ENCODE measurements around the gene CFAP74. TPM values are rescaled to one million over a fixed set of nuclear protein-coding genes. Genes with fewer than 3 reads are reported as not detected.

The CFAP74 gene
- polyA plus RNA-seq, 3 donors, result 0.24 to 1.3 (median 0.53) TPM

DNA sequence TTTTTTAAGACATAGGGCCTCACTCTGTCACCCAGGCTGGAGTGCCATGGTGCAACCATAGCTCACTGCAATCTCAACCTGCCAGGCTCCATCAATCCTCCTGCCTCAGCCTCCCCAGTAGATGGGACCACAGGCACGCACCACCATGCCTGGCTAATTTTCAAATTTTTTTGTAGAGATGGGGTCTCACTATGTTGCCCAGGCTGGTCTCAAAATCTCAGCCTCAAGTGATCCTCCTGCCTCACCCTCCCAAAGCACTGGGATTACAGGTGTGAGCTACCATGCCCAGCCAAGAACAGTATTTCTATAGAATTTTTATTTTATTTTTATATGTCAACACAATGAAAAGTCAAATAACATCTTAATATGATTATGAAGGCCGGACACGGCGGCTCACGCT is 123.6 kb downstream of the CFAP74 start:
- no peak for DNase-seq

DNA sequence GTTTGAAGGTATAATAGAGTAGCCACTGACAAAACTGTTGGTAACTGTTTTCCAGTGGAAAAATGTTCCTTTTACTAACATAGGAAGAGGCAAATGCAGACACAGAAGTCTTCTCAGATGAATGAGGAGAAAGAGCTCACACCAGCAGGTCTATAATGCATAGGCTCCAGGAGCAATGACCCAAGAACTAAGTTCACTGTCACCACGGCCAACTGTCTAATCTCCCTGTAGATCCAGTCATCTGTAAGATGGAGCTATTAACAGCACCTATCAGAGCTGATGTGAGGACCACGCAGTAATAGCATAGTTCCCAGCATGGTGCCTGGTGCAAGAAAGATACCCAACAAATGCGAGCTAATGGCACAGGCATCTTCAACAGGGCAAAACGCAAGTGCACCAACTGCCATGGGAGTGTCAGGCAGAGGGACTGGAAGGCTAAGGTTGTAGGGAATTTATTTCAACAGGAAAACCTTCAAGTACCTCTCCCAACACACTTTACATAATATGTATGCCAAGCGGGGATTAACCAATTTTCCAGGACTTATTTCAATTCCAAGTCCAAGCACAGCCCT is 125.6 kb downstream of the CFAP74 start:
- DNase-seq, result no peak

DNA sequence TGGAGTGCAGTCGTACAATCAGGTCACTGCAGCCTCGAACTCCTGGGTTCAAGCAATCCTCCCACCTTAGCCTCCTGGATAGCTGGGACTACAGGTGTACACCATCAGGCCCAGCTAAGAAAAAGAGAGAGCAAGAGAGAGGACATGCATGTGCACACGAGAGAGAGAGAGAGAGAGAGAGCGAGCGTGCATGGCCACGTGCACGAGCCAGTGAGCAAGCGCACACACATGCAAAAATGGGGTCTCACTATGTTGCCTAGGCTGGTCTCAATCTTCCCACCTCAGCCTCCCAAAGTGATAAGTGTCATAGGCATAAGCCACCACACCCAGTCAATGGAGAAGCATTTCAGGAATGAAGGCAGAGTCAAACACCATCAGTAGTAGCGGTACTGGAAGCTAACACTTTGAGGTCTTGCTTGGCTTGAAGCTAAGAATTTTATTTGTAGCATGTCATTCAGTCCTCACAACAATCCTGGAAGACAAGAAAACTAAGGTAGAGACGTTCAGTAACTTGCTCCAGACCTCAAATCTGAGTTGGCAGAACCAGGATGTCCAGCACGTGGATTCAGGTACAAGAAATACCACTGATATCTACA is 127.2 kb downstream of the CFAP74 start:
- DNase-seq, result no peak

DNA sequence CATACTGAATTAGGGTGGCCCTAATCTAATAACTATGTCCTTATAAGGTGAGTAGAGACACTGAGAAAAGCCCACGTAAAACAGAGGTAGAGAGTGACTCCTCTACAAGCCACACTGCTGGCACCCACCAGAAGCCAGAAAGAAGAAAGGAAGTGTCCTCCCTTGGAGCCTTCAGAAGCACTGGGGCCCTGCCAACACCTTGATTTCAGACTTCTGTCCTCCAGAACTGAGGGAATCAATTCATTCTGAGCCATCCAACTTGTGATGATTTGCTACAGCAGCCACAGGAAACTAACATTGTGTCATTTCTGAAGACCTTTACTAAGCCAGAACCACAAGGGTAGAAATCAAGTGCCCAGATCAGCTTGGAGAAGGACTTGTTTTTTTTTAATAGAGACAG is 127.7 kb downstream of the CFAP74 start:
- no peak for DNase-seq

DNA sequence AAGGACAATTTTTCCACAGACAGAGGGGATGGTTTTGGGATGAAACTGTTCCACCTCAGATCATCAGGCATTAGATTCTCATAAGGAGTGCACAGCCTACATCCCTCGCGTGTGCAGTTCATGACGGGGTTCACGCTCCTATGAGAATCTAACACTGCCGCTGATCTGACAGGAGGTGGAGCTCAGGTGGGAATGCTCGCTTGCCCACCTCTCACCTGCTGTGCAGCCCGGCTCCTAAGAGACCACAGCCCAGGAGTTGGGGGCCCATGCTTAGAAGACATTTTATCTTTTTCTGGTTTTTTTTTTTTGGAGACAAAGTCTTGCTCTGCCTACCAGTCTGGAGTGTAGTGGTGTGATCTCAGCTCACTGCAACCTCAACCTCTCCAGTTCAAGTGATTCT is 128.7 kb downstream of the CFAP74 start:
- no peak for DNase-seq

DNA sequence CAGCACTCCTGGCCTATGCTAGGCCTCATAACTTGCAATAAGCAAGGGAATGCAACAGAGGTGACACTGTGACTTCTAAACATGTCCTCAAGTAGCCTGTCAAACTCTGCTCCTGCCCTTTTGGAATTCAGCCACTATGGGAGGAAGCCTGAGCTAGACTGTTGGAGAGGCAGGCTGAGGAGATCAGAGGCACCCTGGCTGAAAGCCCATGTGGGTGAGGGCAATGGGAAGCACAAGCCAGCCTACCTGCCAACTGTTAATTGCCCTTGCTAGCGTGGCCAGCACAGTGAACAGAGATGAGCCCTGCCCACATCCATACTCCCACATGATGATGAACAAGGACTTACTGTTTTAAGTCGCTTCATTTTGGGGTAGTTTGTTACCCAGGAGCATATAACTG is 130.4 kb downstream of the CFAP74 start:
- no peak for DNase-seq

DNA sequence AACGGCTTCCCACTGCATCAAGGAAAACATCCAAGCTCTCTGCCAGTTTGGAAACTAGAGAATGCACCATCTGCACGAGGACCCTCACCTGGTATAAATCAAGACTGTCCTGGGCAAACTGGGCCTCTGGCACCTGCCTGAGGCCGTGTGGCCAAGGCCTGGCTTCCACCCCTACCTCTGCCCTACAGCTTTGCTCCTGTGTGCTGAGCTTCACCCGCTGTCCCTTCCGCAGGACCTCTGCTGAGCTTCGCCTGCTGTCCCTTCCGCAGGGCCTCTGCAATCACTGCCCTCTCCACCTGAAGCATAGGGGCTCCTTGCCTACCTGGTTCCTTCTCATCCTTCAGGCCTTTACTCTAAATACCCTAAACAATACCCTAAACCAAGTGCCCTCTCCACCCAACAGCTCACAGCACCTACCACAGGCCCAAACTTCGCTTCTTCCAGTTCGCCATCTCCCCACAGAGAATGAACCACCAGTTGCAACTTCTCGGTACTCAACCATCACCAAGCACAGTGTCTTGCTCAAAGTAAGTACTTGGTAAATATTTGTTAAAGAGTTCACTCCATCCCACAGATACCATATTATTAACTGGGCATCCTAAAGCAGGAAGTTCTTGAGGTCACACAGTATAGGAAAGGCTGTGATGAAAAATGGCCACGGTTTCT is 131.1 kb downstream of the CFAP74 start:
- DNase-seq, result no peak

Other genes with a start within 250 kb of the CFAP74 start
- 10 to 100 TPM; 49.2 to 52.8 (median 49.6) TPM for gene NADK, start 225.3 kb downstream of the CFAP74 start, polyA plus RNA-seq (ENCODE audit: insufficient read length in 3 of 3)
- 100 to 1,000 TPM; 250 to 287 (median 267) TPM for gene GNB1, start 112.7 kb downstream of the CFAP74 start, polyA plus RNA-seq (ENCODE audit: insufficient read length in 3 of 3)
- gene CALML6, start 88.5 kb downstream of the CFAP74 start, polyA plus RNA-seq (ENCODE audit: insufficient read length in 3 of 3), result 1 to 10 TPM in 1 of 3 donors, under 1 TPM in 2; 0.56 to 1.1 (median 0.71) TPM
- gene TMEM52, start 84.5 kb downstream of the CFAP74 start, polyA plus RNA-seq (ENCODE audit: insufficient read length in 3 of 3), result 1 to 10 TPM; 1.5 to 2.2 (median 1.8) TPM
- gene GABRD, start 15.6 kb upstream of the CFAP74 start, polyA plus RNA-seq (ENCODE audit: insufficient read length in 3 of 3), result 1 to 10 TPM; 1.1 to 2.1 (median 1.4) TPM
- gene PRKCZ, start 46.6 kb upstream of the CFAP74 start, polyA plus RNA-seq (ENCODE audit: insufficient read length in 3 of 3), result 10 to 100 TPM; 33.2 to 37.7 (median 34.5) TPM
- 10 to 100 TPM; 41.5 to 63.2 (median 58.1) TPM for gene FAAP20, start 191.0 kb upstream of the CFAP74 start, polyA plus RNA-seq (ENCODE audit: insufficient read length in 3 of 3)
- gene SKI, start 224.5 kb upstream of the CFAP74 start, polyA plus RNA-seq (ENCODE audit: insufficient read length in 3 of 3), result 10 to 100 TPM; 57.2 to 59.0 (median 57.4) TPM

Measured in renal pelvis (tissue), 4 donors.